Panc1 (cell line): ENCODE measurements around the gene SULT1C2. TPM values are rescaled to one million over a fixed set of nuclear protein-coding genes. Genes with fewer than 3 reads are reported as not detected.

Experiments
- ATAC-seq: fragments of 200-7000 bp; cut with Tn5 transposase; 2 replicates; pipeline ENCODE4 v1.9.1; 2020; ENCODE audit warnings: mild to moderate bottlenecking, moderate library complexity
- BruUV-seq: library from RNA; stranded (reverse); fragments of 400-500 nt; replicated peaks from 2 replicates; lab custom pipeline; 2021; lab: Mats Ljungman, UMichigan
- CTCF ChIA-PET: fragments of 300-600 bp; sonication (Branson Sonifier 250); formaldehyde crosslinking; loops from one replicate; lab custom pipeline; 2022; ENCODE audit warnings: antibody characterized with exemption; lab: Charles Lee
- POLR2A ChIA-PET: fragments of 300-600 bp; sonication (Branson Sonifier 250); formaldehyde crosslinking; loops from one replicate; lab custom pipeline; 2022; ENCODE audit warnings: antibody characterized with exemption; lab: Charles Lee
- DNase-seq: peaks from one replicate; pipeline ENCODE4 v3.0.0-alpha.2; 2010; ENCODE audit warnings: low read depth, low spot score
- H3K27ac ChIP-seq: 2 replicates; pipeline ENCODE4 v1.5.1; 2011; ENCODE audit warnings: mild to moderate bottlenecking, low read length, inconsistent platforms
- H3K27me3 ChIP-seq: fragments of 200-500 bp; sonication (Bioruptor generic); 2 replicates; pipeline ENCODE4 v1.6.0; 2014; ENCODE audit warnings: low read length, inconsistent platforms; ENCODE audit not compliant: control insufficient read depth, insufficient read depth
- H3K36me3 ChIP-seq: fragments of 200-500 bp; sonication (Bioruptor generic); 2 replicates; pipeline ENCODE4 v1.5.1; 2014; ENCODE audit warnings: inconsistent platforms, mild to moderate bottlenecking, low read length, moderate library complexity; ENCODE audit not compliant: control insufficient read depth, insufficient read depth
- H3K4me1 ChIP-seq: 2 replicates; pipeline ENCODE4 v1.5.1; 2011; ENCODE audit warnings: inconsistent platforms, mild to moderate bottlenecking, low read length, moderate library complexity; ENCODE audit not compliant: control insufficient read depth, insufficient read depth
- H3K4me3 ChIP-seq, 2 experiments: 2 replicates each; pipeline ENCODE4 v1.5.1; 2011 to 2012; ENCODE audit warnings: low read depth in 2 of 2, low read length in 2 of 2, mild to moderate bottlenecking in 2 of 2, inconsistent platforms in 1 of 2, moderate library complexity in 1 of 2
- H3K9me3 ChIP-seq: fragments of 200-500 bp; sonication (Bioruptor generic); 2 replicates; pipeline ENCODE4 v1.5.1; 2014; ENCODE audit warnings: low read depth, mild to moderate bottlenecking, inconsistent platforms, low read length, moderate library complexity; ENCODE audit not compliant: control insufficient read depth, insufficient read depth
- POLR2AphosphoS5 ChIP-seq: IDR thresholded peaks from 2 replicates; pipeline ENCODE4 v1.6.1; 2012; ENCODE audit warnings: mild to moderate bottlenecking, low read depth, low read length, moderate library complexity
- SIN3A ChIP-seq: IDR thresholded peaks from 2 replicates; pipeline ENCODE4 v1.6.1; 2012; ENCODE audit warnings: low read depth, mild to moderate bottlenecking, low read length, moderate library complexity, borderline replicate concordance; ENCODE audit not compliant: insufficient read depth
- TCF7L2 ChIP-seq: IDR thresholded peaks from 2 replicates; pipeline ENCODE4 v1.6.1; 2011; ENCODE audit warnings: mild to moderate bottlenecking, low read depth, low read length, inconsistent platforms
- in situ Hi-C: cut with HindIII; loops from 2 replicates; pipeline ENCODE4 v1.10.0; 2016; ENCODE audit warnings: low sequenced_read_pairs, low pct_unique_long_range_greater_than_20kb
- intact Hi-C: fragments of 100-400 bp; cut with micrococcal nuclease; formaldehyde crosslinking; loops from one replicate; pipeline ENCODE4 v1.10.0; 2022; ENCODE audit not compliant: unreplicated experiment
- total RNA-seq: library from RNA; stranded (reverse); gene quantifications from one replicate; pipeline ENCODE4 v1.2.1, GENCODE V29; 2021; ENCODE audit not compliant: unreplicated experiment
- TF ChIP-seq, protein P1 (sequence below), 2 experiments: IDR thresholded peaks; 2 replicates each; pipeline ENCODE4 v1.6.1; 2011 to 2012; ENCODE audit warnings: low read depth in 2 of 2, control low read depth in 1 of 2, low read length in 1 of 2, mild to moderate bottlenecking in 1 of 2, moderate library complexity in 1 of 2; ENCODE audit not compliant: insufficient read depth in 1 of 2
- TF ChIP-seq, protein P2 (sequence below): fragments of 450-650 bp; IDR thresholded peaks from 2 replicates; pipeline ENCODE4 v1.5.1; 2017; ENCODE audit warnings: mild to moderate bottlenecking

SULT1C2 gene
- total RNA-seq, 1 experiment from 2014 or later: 0.31 TPM

DNA sequence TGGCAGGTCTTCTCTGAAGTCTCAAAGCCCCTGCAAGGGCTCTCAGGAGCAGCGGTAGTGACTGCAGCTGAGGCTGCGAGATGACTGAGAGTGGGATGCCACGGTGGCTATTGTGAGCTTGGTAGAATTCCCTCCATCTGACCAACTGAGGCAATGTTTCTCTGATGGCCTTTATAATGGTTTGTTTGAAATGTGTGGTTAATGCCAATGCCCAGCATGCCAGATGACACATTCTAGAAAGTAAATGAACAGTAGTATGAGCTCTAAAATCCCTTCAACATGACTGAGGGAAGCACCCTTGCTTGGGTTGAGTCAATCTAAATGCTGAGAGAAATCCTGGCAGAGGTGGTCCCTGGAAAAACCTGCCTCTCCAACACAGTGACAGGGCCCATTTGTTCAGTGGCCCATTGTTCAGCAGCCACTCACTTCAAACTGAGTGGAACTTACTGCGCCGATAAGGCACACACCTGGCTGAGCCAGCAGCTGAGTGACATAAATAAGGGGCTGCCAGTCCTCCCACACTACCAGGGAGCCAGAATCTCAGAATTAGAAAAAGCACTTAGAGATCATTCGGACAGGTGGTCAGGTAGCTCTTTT is 31.7 kb downstream of the SULT1C2 start:
- DNase-seq (no peak), ATAC-seq (no peak)
- intact Hi-C loops (no loop called here), in situ Hi-C loops (no loop called here)
- BruUV-seq: no TSS peak
- ChIA-PET CTCF (no interaction called here), POLR2A (no interaction called here)
- Histone ChIP-seq H3K27me3 (no peaks in the 10 kb centered on the region), H3K4me3 (no peak overlapping the region), H3K27ac (no peak overlapping the region), H3K4me1 (no peaks in the 10 kb centered on the region), H3K9me3 (no peaks in the 10 kb centered on the region), H3K36me3 (no peaks in the 10 kb centered on the region)
- TF ChIP-seq POLR2AphosphoS5 (no peak), SIN3A (no peak), TCF7L2 (no peak)
- TF ChIP-seq, protein P1, sequence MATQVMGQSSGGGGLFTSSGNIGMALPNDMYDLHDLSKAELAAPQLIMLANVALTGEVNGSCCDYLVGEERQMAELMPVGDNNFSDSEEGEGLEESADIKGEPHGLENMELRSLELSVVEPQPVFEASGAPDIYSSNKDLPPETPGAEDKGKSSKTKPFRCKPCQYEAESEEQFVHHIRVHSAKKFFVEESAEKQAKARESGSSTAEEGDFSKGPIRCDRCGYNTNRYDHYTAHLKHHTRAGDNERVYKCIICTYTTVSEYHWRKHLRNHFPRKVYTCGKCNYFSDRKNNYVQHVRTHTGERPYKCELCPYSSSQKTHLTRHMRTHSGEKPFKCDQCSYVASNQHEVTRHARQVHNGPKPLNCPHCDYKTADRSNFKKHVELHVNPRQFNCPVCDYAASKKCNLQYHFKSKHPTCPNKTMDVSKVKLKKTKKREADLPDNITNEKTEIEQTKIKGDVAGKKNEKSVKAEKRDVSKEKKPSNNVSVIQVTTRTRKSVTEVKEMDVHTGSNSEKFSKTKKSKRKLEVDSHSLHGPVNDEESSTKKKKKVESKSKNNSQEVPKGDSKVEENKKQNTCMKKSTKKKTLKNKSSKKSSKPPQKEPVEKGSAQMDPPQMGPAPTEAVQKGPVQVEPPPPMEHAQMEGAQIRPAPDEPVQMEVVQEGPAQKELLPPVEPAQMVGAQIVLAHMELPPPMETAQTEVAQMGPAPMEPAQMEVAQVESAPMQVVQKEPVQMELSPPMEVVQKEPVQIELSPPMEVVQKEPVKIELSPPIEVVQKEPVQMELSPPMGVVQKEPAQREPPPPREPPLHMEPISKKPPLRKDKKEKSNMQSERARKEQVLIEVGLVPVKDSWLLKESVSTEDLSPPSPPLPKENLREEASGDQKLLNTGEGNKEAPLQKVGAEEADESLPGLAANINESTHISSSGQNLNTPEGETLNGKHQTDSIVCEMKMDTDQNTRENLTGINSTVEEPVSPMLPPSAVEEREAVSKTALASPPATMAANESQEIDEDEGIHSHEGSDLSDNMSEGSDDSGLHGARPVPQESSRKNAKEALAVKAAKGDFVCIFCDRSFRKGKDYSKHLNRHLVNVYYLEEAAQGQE (IDR thresholded peaks at IDR 0.05; ENCODE audit: insufficient read depth in 1 of 2, low read depth in 2 of 2, low read length in 1 of 2): no peak
- TF ChIP-seq, protein P2, sequence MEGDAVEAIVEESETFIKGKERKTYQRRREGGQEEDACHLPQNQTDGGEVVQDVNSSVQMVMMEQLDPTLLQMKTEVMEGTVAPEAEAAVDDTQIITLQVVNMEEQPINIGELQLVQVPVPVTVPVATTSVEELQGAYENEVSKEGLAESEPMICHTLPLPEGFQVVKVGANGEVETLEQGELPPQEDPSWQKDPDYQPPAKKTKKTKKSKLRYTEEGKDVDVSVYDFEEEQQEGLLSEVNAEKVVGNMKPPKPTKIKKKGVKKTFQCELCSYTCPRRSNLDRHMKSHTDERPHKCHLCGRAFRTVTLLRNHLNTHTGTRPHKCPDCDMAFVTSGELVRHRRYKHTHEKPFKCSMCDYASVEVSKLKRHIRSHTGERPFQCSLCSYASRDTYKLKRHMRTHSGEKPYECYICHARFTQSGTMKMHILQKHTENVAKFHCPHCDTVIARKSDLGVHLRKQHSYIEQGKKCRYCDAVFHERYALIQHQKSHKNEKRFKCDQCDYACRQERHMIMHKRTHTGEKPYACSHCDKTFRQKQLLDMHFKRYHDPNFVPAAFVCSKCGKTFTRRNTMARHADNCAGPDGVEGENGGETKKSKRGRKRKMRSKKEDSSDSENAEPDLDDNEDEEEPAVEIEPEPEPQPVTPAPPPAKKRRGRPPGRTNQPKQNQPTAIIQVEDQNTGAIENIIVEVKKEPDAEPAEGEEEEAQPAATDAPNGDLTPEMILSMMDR: no peak

DNA sequence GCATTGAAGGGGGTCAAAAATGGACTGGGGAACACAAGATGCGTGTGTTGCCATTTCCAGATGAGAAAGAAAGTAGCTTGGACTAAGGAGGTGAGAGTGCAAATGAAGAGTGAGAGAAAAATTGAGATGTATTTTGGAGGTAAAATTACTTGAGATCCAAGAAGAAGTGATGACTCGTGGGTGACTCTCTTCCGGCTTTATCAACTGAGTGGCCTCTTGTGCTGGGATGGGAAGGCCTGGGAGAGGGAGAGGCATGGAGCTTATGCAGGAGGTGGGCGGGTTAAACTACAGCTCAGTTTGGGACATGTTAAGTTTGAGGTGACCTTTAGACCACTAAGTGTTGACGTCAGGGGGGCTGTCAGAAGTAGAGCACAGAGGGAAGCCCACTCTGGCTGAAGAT is 34.9 kb downstream of the SULT1C2 start:
- TF ChIP-seq POLR2AphosphoS5 (no peak), TCF7L2 (no peak), SIN3A (no peak)
- TF ChIP-seq, protein P1 (IDR thresholded peaks at IDR 0.05; ENCODE audit: insufficient read depth in 1 of 2, low read depth in 2 of 2, low read length in 1 of 2): no peak
- TF ChIP-seq, protein P2: no peak
- in situ Hi-C loops: no loop called here
- no peak overlapping the region for H3K27ac ChIP-seq
- no peak overlapping the region for H3K4me3 ChIP-seq
- H3K9me3 ChIP-seq: no peaks in the 10 kb centered on the region
- no peak for ATAC-seq
- ChIA-PET POLR2A (no interaction called here), CTCF (no interaction called here)
- intact Hi-C loops: no loop called here
- no TSS peak for BruUV-seq
- DNase-seq: no peak
- H3K36me3 ChIP-seq: no peaks in the 10 kb centered on the region
- H3K27me3 ChIP-seq: no peaks in the 10 kb centered on the region
- no peaks in the 10 kb centered on the region for H3K4me1 ChIP-seq
